ENCODE data around the gene METTL25B. TPM values are rescaled to one million over a fixed set of nuclear protein-coding genes. Genes with fewer than 3 reads are reported as not detected.

METTL25B gene
- total RNA-seq, 1 experiment from 2014 or later: 11.9 TPM

GRCh38 chr1:156725683-156726280 is 2.5 kb upstream of the METTL25B start:
- DNase-seq (ENCODE audit: low read depth): peak; percentile 90

DNA sequence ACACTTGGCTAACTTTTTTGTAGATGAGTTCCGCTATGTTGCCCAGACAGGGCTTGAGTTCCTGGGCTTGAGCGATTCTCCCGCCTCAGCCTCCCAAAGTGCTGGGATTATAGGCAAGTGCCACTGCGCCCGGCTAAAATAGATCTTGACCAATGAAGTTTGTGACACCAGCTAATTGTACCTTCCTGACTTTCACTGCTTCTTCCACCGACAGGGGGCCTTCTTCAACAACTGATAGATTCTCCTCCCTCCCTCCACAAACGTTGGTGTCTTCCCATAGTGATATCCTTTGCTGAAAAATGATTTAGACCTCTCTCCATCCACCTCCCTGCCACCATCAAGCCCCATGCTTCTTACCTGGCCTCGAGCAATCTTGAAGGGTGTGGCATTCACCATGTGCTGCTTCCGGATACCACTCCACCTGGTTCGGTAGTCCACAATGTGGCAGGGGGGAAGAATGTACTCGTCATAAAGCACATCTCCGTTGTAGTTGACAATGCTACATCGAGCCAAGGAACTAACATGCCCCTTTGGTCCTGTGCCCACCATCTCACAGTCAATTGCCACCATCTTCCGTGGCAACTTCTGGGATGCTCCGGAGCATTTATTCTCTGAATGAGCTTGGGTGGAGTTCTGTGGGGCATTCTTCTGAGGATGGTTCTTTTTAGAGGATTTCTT is 1.6 kb upstream of the METTL25B start:
- peak; percentile 74 for DNase-seq (ENCODE audit: low read depth)

DNA sequence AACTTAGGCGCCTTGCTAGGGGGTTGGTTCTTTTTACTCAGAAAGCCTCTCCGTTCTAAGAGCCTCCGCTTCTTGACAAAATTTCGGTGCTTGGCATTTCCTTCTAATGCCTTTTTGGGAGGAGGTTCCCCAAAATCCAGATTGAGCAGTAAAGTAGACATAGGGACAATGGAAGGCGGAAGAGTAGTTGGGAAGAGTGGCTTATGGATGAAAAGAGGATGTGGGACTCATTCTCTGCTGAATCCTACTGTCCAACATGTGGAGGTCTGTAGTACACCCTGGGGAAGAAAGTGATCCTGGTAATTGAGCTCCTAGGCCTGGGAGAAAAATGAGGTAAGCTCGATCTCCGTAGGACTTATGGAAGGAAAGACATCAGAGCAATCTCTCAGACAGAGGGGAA is 777 bp upstream of the METTL25B start:
- DNase-seq (ENCODE audit: low read depth): no peak

DNA sequence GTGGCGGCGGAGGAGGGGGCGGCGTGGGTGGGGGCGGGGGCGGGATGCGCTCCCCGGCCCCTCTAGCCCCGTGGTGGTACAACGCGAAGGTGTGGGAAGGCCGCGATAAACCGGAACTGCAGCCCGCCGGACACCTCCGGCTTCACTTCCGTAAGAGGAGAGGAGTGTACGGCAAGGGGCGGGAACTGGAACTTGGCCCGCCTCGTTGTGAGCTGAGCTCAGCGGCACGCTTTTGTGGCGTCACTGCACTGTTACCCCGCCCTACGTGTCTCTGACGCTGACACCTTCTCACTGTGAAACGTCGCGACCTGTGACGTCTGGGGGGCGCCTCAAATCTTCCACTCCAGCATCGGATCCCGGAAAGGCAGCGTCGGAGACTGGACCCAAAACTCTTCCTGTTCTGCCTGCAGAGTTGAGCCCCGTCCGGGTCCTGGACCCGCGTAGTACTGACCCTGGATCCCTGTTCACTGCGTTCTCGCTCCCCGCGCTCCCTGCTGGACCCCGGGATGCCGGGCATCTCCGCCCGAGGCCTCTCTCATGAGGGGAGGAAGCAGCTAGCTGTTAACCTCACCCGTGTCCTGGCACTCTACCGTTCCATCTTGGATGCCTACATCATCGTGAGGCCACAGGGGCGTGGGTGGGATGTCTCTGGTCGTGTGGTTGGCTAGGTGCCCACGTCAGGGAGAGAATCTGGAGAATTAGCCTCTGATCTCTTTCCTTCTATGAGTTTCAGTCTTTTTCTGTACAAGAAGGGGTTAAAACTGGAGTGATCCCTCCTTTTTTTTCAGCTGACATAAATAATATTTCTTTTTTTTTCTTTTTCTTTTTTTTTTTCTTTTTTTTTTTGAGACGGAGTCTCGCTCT is 562 bp downstream of the METTL25B start, which contains the start of gene ISG20L2:
ISG20L2 (minus strand) TSS at position 168 of the 864 bp plus-strand sequence. CDS start 1,114 bp downstream, outside the sequence.
- peak; percentile 98 for DNase-seq (ENCODE audit: low read depth)

- DNase-seq (ENCODE audit: low read depth): no peak
These were observed 5.8 kb downstream of the METTL25B start for GRCh38 chr1:156733989-156734584.

DNA sequence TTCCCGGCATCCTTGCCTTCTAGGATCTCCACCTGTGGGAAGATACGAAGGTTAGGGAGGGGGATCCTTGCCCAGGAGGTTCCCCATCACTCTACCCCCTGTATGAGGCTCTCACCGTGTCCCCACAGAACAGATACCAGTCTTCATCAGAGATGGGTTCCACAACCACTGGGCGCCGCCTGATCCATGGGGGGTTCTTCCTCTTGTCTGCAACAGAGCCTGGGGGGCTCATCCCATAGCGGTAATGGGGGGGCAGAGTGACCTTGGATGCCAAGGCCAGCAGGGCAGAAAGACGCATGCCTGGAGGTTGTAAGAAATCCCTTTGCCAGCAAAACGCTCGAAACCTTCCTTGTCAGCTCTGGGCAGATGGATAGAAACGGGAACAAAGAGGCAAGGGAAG is 10.1 kb downstream of the METTL25B start:
- no peak for DNase-seq (ENCODE audit: low read depth)

DNA sequence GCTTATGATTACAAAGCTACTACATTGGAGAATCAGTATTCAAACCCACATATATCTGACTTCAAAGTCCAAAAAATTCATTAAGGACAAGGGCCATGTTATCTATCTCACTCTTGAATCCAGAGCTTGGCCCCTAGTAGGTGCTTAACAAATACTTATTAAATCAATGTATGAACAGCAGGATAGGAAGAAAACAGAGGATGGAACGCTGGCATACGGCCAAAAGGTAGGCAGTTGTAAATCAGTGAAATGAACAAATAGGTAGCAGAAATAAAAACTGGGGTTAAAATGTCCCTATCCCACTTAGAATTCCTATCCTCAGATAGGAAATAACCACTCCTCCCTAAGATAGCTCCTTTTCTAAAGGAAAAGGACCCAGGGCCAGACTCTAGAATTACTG is 10.6 kb downstream of the METTL25B start:
- no peak for DNase-seq (ENCODE audit: low read depth)

DNA sequence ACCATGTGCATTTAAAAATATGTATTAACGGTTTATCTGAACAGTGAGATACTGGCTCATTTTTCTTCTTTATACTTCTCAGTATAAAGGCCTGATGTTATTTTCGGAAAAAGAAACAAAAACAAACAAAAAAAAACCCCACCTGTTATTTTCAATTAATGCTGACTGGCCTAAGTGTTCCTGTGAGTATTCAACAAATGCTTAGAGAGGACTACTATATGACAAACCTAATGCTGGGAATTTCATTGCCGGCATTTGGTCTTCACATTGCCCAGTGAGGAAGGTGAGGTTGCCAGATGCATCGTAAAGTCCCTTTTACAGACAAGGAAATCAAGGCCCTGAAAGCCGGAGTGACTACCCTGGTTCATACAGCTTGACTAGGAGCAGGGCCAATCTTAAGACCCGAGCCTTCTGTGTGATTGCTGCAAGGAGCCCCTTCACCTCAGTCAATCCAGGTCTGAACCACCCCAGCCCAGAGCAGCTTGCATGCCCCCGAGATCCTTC is 12.0 kb downstream of the METTL25B start:
- DNase-seq (ENCODE audit: low read depth): no peak

GRCh38 chr1:156740741-156741480 is 12.6 kb downstream of the METTL25B start, which contains the start of gene MRPL24:
MRPL24 (minus strand) TSS chr1:156741088; CDS start chr1:156738704, 2,384 bp downstream.
- peak; percentile 99 for DNase-seq (ENCODE audit: low read depth)

DNA sequence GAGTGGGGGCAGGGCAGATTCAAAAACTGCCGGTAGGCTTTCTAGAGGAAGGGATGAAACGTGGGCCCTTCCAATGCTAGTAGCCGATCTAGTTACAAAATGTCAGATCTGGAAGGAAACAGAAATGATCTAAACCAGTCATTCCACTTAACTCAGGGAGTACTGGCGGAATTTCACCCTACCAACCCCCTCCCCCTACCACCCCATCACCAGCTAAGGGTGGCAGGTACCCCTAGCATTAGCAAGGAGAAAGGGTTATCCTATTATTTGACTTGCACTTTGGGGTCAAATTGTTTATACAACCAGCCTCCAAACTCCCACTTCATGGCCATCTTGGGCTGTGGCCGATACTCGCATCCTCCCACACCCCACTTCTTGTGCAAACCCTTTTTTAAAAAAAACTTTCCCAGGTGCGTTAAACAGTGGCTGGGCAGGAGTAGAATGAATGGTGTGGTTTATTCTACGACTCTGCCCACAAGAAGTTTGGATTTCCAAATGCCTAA is 13.3 kb downstream of the METTL25B start:
- DNase-seq (ENCODE audit: low read depth): no peak

- DNase-seq (ENCODE audit: low read depth): no peak
These were observed 13.7 kb downstream of the METTL25B start for GRCh38 chr1:156742017-156742416.

DNA sequence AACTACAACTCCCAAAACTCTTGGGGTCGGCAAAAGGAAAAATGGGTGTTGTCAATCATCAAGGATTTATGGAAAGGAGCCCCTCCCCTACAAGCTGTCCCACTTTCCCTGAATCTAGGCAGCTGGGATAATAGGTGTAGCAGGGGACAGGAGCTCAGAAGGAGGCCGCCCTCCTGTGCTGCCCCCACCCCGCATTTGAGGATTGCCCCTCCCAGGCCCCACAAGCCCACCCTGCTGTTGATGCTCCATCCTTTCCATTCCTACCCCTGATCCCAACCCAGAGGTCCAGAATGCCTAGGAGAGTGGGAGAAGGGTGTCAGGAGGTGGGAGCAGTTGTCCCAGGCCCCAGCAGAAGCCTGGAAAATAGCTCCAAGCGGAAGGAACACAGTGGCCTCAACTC is 14.5 kb downstream of the METTL25B start:
- no peak for DNase-seq (ENCODE audit: low read depth)

DNA sequence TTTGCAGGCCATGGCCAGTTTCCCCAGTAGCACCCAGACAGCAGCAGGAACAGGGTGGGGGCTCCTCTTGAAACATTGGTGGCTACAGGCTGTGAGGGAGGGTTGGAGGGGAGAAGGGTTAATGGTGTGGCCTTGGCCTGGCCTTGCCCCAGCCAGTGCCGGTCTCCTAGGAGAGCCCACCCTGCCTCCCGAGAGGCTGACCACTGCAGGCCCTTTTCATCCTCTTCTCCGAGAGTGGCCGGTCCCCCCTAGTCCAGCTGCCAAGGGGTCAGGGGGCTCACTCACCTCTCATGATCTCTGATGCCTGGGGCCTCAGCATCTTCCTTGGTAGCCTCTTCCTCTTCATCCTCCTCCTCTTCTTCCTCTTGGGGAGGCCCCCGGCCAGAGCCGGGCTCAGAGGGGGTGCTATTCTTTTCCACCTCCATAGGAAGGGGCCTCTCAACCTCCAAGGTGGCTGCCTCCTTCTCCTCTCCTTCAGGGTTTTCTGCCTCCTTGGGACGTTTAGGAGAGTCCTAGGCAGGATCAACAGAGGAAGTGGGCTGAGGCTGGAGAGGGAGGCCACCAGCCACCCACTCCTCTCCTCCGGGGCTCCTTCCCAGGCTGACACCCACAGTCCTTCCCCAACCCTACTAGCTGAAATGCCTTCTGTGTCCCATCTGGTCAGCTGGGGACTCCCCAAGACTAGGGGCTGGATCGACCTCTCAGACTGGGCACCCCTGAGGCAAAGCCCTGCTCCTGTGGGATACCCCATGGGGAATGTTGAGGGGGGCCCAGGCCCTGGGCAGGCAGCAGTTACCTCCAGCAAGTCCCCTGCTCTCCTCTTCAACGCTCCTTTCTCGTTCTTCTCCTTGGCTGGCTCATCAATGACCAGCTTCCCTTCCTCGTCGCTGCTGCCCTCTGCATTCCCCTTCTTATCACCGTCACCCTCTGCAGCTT is 15.4 kb downstream of the METTL25B start:
- no peak for DNase-seq (ENCODE audit: low read depth)

GRCh38 chr1:156744344-156744743 is 16.1 kb downstream of the METTL25B start:
- DNase-seq (ENCODE audit: low read depth): no peak

DNA sequence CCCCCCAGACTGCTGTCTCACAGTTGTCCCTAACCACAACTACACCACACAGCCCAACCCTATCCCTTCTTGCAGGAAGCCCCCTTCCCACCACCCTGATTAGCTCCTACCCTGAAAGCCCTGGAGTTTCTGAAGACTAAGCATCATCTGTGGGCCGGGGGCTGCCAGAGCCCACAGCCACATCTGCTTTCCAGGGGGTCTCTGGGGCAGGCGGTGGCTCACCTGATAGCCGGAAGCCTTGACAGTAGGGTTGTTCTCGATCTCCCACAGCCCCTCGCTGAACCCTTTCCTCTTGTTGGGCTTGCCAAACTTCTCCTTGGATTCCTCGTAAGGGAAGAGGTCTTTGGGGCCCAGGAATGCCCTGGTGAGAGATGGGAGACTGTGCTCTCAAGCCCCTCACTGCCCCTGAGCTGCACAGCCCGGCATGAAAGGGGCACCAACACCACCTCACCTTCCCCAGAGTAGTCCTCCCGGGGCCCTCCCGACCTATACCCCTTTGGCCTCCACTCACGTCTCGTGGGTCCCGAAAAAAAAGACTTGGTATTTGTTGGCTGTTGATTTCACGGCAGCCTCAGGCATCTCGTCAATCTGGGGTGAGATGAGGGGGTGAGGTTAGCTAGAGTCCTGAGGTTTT is 16.6 kb downstream of the METTL25B start:
- DNase-seq (ENCODE audit: low read depth): no peak

DNA sequence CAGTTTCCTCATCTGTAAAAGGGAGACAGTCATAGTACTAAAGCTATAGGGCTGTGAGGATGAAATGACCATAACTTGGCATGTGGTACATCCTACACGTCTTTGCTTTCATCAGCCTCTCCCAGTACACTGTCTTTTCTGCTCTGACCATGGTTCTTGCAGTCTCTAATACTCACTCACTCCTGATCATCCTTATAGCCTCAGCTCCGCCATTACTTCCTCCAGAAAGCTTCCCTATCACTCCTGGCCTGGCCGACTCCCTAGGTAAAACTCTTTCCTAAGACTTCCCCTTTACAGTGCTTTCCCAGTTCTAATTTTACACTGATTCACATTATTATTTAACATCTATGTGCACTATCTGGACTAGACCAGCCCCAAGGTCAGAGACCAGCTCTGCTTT is 17.6 kb downstream of the METTL25B start:
- no peak for DNase-seq (ENCODE audit: low read depth)

- no peak for DNase-seq (ENCODE audit: low read depth)
These were observed 18.1 kb downstream of the METTL25B start for GRCh38 chr1:156746406-156746727.

DNA sequence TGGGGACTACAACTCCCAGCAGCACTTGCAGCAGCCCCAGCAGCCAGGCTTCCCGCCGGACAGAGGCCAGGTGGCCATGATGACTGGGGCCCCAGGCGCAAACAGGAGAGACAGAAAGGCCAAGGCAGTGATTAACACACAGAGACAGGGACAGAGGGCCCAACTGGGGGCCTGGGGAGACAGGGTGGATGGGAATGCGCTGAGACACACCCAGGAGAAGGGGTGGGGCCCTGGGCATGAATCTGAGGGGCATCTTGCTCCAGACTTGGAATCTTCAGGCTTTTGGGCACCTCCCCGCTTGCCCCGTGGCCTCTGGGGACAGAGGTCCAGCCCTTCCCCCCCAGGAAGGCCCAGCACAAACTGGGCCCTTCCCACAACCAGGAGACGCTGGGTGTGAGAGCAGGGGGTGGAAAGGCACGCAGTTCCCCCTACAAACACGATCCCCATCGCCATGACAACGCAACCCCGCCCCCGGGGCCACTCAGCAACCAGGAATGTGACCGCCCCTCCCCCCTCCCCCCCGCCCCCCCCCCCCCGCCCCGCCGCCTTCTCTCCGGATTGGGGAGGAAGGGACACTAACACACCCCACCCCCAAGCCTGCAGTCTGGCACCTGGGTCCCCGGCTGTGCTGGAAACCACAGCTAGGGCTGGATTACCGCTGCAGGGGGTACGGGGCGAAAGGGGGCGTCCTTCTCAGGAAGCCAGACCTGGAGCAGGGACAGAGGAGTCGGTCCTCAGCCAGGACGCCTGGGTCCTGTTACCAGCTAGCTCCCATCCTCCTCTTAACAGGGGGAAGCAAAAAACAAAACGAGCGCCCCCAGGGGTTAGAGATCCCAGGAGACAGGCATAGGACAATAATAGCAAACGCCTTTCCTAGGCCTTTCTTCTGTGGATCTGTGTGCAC is 18.7 kb downstream of the METTL25B start:
- DNase-seq (ENCODE audit: low read depth): peak; percentile 94

All from Daoy (cell line).